OCI-LY1 (cell line): ENCODE measurements around the gene SBSN.

ENCODE experiments used
- CTCF ChIP-seq: fragments of 200-600 bp; sonication (generic), shearing (Covaris generic); IDR thresholded peaks from 2 replicates; pipeline ENCODE4 v1.5.1; 2017; ENCODE audit warnings: mild to moderate bottlenecking, antibody characterized with exemption, low read length, moderate library complexity, mixed read lengths
- EZH2 ChIP-seq: fragments of 200-600 bp; sonication (generic), shearing (Covaris generic); IDR thresholded peaks from 2 replicates; pipeline ENCODE4 v1.8.0; 2017; ENCODE audit warnings: borderline replicate concordance, mixed run types, mild to moderate bottlenecking, antibody characterized with exemption, low read length, moderate library complexity, mixed read lengths

- TF ChIP-seq CTCF (no peak), EZH2 (no peak)
Measured at GRCh38 chr19:35553385-35554000, 25.4 kb upstream of the SBSN start.
